Measurements from ENCODE around the gene KCNG2. TPM values are rescaled to one million over a fixed set of nuclear protein-coding genes. Genes with fewer than 3 reads are reported as not detected.

The KCNG2 gene
- total and polyA plus RNA-seq, 2 of the 8 experiments (the other 6 are each of a cell fraction or from before 2014, with no cell fraction given) = 0.19 to 0.74 TPM

- H3K27me3 ChIP-seq (replicated peaks in 1 of 4; ENCODE audit: control insufficient read depth in 3 of 4, extremely low read depth in 1 of 4, insufficient read depth in 3 of 4, low read length in 3 of 4) = no peaks in the 10 kb centered on the region; a peak in 1 of 7 replicates
- H4K8ac ChIP-seq (ENCODE audit: extremely low read depth, insufficient read depth, low read length) = 0 out of 2 replicates have a peak overlapping the region, but pooled peaks have one; percentile 25
- H3K56ac ChIP-seq (replicated peaks; ENCODE audit: insufficient read length, low read depth, low read length) = no peak overlapping the region
- peaks cover 0 to 3% of the 10 kb centered on the region in 2 experiments; a peak in 1 of 4 replicates for H3K79me2 ChIP-seq (ENCODE audit: control insufficient read depth in 1 of 2, insufficient read depth in 2 of 2, low read length in 2 of 2)
- POLR2A ChIA-PET (ENCODE audit: partially characterized antibody) = interaction anchor here (1.0 to 1.1 kb wide), 2 partner anchors 41 to 44 kb away, joined by 3 read pairs; no protein-coding TSS in a partner anchor
- H4K5ac ChIP-seq (ENCODE audit: insufficient read length, low read depth, low read length) = no peak overlapping the region
- H3K4me1 ChIP-seq (replicated peaks in 1 of 4; ENCODE audit: control insufficient read depth in 3 of 4, insufficient read depth in 4 of 4, low read length in 3 of 4) = peaks cover 0 to 13% (median 8%) of the 10 kb centered on the region in 4 experiments; a peak in 4 of 7 replicates
- no peak overlapping the region for H2BK5ac ChIP-seq (ENCODE audit: low read depth, low read length)
- H2BK20ac ChIP-seq (ENCODE audit: low read length) = no peak overlapping the region
- no peak overlapping the region for H3K23ac ChIP-seq (ENCODE audit: insufficient read length)
- no peak overlapping the region for H3K4me2 ChIP-seq (ENCODE audit: insufficient read depth in 1 of 2, low read depth in 2 of 2, low read length in 2 of 2)
- DNase-seq (ENCODE audit: low read depth in 1 of 2, low spot score in 2 of 2) (no peak), FAIRE-seq (no peak)
- H3K79me1 ChIP-seq (ENCODE audit: low read depth, low read length) = peaks cover 3% of the 10 kb centered on the region; the same call in 1 of the 2 replicates
- H3K14ac ChIP-seq (ENCODE audit: insufficient read length) = no peak overlapping the region
- no peak overlapping the region for H3K4ac ChIP-seq (replicated peaks; ENCODE audit: insufficient read length, low read depth, low read length)
- no peaks in the 10 kb centered on the region for H3K9me3 ChIP-seq (ENCODE audit: insufficient read depth in 2 of 2, low read depth in 1 of 2, low read length in 1 of 2)
- no peak overlapping the region for H3K4me3 ChIP-seq (ENCODE audit: extremely low read depth in 1 of 4, insufficient read depth in 2 of 4, low read depth in 3 of 4, low read length in 4 of 4)
- H3K9ac ChIP-seq (replicated peaks in 1 of 4; ENCODE audit: extremely low read depth in 1 of 4, low read depth in 3 of 4, low read length in 3 of 4) = no peak overlapping the region
- no peak overlapping the region for H3K27ac ChIP-seq (ENCODE audit: low read depth, low read length)
- H4K20me1 ChIP-seq (replicated peaks in 1 of 2; ENCODE audit: control insufficient read depth in 1 of 2, insufficient read depth in 2 of 2, low read length in 2 of 2) = peaks cover 5 to 19% of the 10 kb centered on the region in 2 experiments
- H3K36me3 ChIP-seq (ENCODE audit: control insufficient read depth in 2 of 4, insufficient read depth in 4 of 4, low read length in 3 of 4) = no peaks in the 10 kb centered on the region; a peak in 1 of 8 replicates
- H4K91ac ChIP-seq (replicated peaks; ENCODE audit: insufficient read length, low read length) = no peak overlapping the region
- CTCF ChIA-PET (ENCODE audit: partially characterized antibody) = interaction anchor here (1.7 kb wide), 1 partner anchor 24 kb away, joined by 4 read pairs; no protein-coding TSS in a partner anchor
- no peak overlapping the region for H2BK12ac ChIP-seq (ENCODE audit: low read depth, low read length)
- no peak overlapping the region for H3K18ac ChIP-seq (ENCODE audit: extremely low read depth, low read length)
- TF ChIP-seq E2F6 (IDR thresholded peaks at IDR 0.05) (no peak), GABPA (IDR thresholded peaks at IDR 0.05; ENCODE audit: borderline replicate concordance, insufficient read depth, low read length) (no peak), TBP (IDR thresholded peaks at IDR 0.05; ENCODE audit: low read depth, low read length) (no peak), TAF1 (IDR thresholded peaks at IDR 0.05; ENCODE audit: low read depth, low read length) (no peak), SRF (IDR thresholded peaks at IDR 0.05; ENCODE audit: low read depth, low read length) (no peak)
- H2AFZ ChIP-seq (ENCODE audit: low read length) = no peak overlapping the region
- no peak overlapping the region for H2AK5ac ChIP-seq (ENCODE audit: low read depth, low read length)
- no peak overlapping the region for H2BK120ac ChIP-seq (replicated peaks; ENCODE audit: low read depth, low read length)
- H3K23me2 ChIP-seq (ENCODE audit: low read depth, low read length) = no peaks in the 10 kb centered on the region
- 89% methylated on average over 14 of the region's 20 CpGs; no CpG with 5 or more reads in 1 of the 2 experiments for WGBS, 2 experiments (ENCODE audit: extremely low coverage in 1 of 2, insufficient coverage in 1 of 2, insufficient read length in 1 of 2, insufficient replicate concordance in 2 of 2, low coverage in 1 of 2, low lambda C conversion rate in 2 of 2, missing lambda C conversion rate in 1 of 2)
- H2BK15ac ChIP-seq (ENCODE audit: low read length) = no peak overlapping the region
Observed at GRCh38 chr18:79943608-79944125, 145.9 kb downstream of the KCNG2 start.

Data from H1 (cell line).